ENCODE results near the gene DCLK3.

- TF ChIP-seq POLR2A (IDR thresholded peaks at IDR 0.05), result no peak
- TF ChIP-seq CTCF (IDR thresholded peaks at IDR 0.05 in 4 of 5, conservative IDR thresholded peaks at IDR 0.05 in 1 of 5), result no peak
These were observed 8.1 kb downstream of the DCLK3 start for GRCh38 chr3:36756269-36756668.
